Panc1 (cell line): ENCODE measurements around the gene DACH2.

Experiments
- CTCF ChIP-seq: fragments of 450-650 bp; IDR thresholded peaks from 2 replicates; pipeline ENCODE4 v1.5.1; 2017; ENCODE audit warnings: mild to moderate bottlenecking
- POLR2AphosphoS5 ChIP-seq: IDR thresholded peaks from 2 replicates; pipeline ENCODE4 v1.6.1; 2012; ENCODE audit warnings: mild to moderate bottlenecking, low read depth, low read length, moderate library complexity
- REST ChIP-seq, 2 experiments: IDR thresholded peaks; 2 replicates each; pipeline ENCODE4 v1.6.1; 2011 to 2012; ENCODE audit warnings: low read depth in 2 of 2, control low read depth in 1 of 2, low read length in 1 of 2, mild to moderate bottlenecking in 1 of 2, moderate library complexity in 1 of 2; ENCODE audit not compliant: insufficient read depth in 1 of 2
- SIN3A ChIP-seq: IDR thresholded peaks from 2 replicates; pipeline ENCODE4 v1.6.1; 2012; ENCODE audit warnings: low read depth, mild to moderate bottlenecking, low read length, moderate library complexity, borderline replicate concordance; ENCODE audit not compliant: insufficient read depth

- TF ChIP-seq CTCF, result no peak
- no peak for TF ChIP-seq REST (IDR thresholded peaks at IDR 0.05; ENCODE audit: insufficient read depth in 1 of 2, low read depth in 2 of 2, low read length in 1 of 2)
- no peak for TF ChIP-seq POLR2AphosphoS5
- TF ChIP-seq SIN3A, result no peak
These were observed 312.5 kb downstream of the DACH2 start for GRCh38 chrX:86460760-86461159.
